ENCODE data around the gene PHOSPHO1.

DNA sequence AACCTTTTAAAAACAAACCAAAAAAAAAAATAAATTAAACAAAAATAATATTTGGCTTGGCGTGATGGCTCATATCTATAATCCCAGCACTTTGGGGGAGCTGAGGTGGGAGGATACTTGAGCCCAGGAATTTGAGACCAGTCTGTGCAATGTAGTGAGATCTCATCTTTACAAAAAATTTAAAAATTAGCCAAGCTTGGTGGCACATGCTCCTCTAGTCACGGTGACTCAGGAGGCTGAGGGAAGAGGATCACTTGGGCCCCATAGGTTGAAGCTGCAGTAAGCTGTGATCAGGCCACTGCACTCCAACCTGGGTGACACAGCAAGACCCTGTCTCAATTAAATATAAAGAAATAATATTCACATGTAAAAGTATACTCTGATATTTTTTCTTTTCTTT lies 32.4 kb downstream of the PHOSPHO1 start:
- TF ChIP-seq CEBPB (IDR thresholded peaks at IDR 0.05) (no peak), JUNB (IDR thresholded peaks at IDR 0.05) (no peak)
